WERI-Rb-1 (cell line): Measurements from ENCODE around the gene KCTD8.

ENCODE experiments used
- DNase-seq: peaks from one replicate; pipeline ENCODE4 v3.0.0-alpha.2; 2020
- H3K27ac ChIP-seq: fragments of 250-450 bp; sonication (Bioruptor Pico); 2 replicates; pipeline ENCODE4 v1.5.1; 2020; ENCODE audit warnings: mild to moderate bottlenecking, moderate library complexity
- H3K27me3 ChIP-seq: fragments of 250-450 bp; sonication (Bioruptor Pico); 2 replicates; pipeline ENCODE4 v1.5.1; 2021; ENCODE audit warnings: mild to moderate bottlenecking, low read depth, moderate library complexity; ENCODE audit not compliant: insufficient read depth, severe bottlenecking
- H3K36me3 ChIP-seq: fragments of 250-450 bp; sonication (Bioruptor Pico); 2 replicates; pipeline ENCODE4 v1.5.1; 2020; ENCODE audit warnings: mild to moderate bottlenecking, moderate library complexity
- H3K4me3 ChIP-seq: 2 replicates; pipeline ENCODE4 v1.5.1; 2011; ENCODE audit warnings: low read depth, mild to moderate bottlenecking, control low read depth, low read length
- H3K9me3 ChIP-seq: fragments of 250-450 bp; sonication (Bioruptor Pico); 2 replicates; pipeline ENCODE4 v1.5.1; 2021; ENCODE audit warnings: mild to moderate bottlenecking, moderate library complexity; ENCODE audit not compliant: severe bottlenecking
- TF ChIP-seq, protein P1 (sequence below): IDR thresholded peaks from 2 replicates; pipeline ENCODE4 v1.5.1; 2011; ENCODE audit warnings: low read depth, mild to moderate bottlenecking, control low read depth, inconsistent platforms, low read length

Gene KCTD8

DNA sequence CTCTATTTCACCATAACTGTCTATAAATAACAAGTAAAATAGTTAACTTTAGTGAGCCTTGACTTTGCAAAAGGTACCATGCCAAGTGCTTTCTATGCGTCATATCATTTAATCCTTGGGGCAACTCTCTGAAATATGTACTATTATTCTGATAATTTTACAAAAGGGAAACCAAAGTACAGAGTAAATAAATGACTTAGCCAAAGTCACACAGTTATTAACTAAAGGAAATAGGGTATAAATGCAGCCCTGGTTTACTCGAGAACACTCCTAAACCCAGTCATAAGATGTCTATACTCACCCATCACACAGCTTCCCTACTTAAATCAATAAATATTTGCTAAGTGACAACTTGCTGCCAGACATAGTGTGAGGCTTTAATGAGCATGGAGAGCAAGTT is 14.4 kb downstream of the KCTD8 start:
- Histone ChIP-seq H3K27ac (no peak overlapping the region), H3K4me3 (no peak overlapping the region), H3K27me3 (no peaks in the 10 kb centered on the region), H3K36me3 (no peaks in the 10 kb centered on the region), H3K9me3 (no peaks in the 10 kb centered on the region)
- no peak for DNase-seq
- TF ChIP-seq, protein P1, sequence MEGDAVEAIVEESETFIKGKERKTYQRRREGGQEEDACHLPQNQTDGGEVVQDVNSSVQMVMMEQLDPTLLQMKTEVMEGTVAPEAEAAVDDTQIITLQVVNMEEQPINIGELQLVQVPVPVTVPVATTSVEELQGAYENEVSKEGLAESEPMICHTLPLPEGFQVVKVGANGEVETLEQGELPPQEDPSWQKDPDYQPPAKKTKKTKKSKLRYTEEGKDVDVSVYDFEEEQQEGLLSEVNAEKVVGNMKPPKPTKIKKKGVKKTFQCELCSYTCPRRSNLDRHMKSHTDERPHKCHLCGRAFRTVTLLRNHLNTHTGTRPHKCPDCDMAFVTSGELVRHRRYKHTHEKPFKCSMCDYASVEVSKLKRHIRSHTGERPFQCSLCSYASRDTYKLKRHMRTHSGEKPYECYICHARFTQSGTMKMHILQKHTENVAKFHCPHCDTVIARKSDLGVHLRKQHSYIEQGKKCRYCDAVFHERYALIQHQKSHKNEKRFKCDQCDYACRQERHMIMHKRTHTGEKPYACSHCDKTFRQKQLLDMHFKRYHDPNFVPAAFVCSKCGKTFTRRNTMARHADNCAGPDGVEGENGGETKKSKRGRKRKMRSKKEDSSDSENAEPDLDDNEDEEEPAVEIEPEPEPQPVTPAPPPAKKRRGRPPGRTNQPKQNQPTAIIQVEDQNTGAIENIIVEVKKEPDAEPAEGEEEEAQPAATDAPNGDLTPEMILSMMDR, result no peak

DNA sequence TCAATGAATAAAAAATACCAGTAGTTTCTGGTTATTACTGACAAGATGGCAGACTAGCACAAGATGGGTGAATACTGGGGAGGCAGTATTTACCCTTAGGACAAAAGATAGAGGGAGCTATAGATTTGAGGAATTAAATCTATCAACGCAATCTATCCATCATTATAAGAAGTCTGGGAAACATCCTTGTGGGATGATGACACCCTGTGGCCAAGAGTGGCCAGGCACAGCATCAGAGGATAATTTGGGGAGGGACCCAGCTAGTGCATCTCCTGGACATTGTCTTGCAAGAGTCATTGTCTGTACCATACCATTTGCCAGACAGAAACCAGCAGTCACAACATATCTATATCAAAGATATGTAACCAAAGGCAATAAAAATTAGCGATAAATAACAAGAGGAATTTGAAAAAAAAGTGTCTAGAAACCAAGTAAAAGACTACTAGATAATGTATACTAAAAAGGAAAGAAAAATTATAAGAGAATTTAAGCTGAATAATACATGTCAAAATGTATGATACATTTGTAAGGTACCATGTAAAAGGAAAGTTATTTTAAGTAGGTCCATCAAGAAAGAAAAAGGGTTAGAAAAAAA is 22.9 kb downstream of the KCTD8 start:
- Histone ChIP-seq H3K9me3 (no peaks in the 10 kb centered on the region), H3K27me3 (no peaks in the 10 kb centered on the region), H3K36me3 (no peaks in the 10 kb centered on the region), H3K27ac (no peak overlapping the region), H3K4me3 (no peak overlapping the region)
- TF ChIP-seq, protein P1, result peak; percentile 69
- peak; percentile 53 for DNase-seq

DNA sequence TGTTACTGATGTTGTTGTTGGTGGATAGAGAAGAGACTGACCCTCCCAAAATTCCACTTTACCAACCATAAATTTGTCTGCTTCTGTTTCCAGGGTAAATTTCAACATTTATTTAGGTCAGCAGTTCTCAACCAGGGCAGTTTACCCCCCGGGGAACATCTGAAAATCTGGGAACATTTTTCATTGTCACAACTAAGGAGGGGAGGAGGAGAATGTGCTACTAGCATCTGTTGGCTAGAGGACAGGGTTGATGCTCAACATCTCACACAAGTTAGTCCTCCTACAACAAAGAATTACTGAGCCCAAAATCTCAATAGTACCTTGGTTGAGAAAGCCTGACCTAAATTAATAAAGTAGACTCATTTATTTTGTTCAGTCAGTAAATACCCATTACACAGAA is 25.7 kb downstream of the KCTD8 start:
- DNase-seq, result no peak
- H3K27me3 ChIP-seq, result no peaks in the 10 kb centered on the region
- no peak overlapping the region for H3K4me3 ChIP-seq
- no peaks in the 10 kb centered on the region for H3K36me3 ChIP-seq
- H3K27ac ChIP-seq, result no peak overlapping the region
- H3K9me3 ChIP-seq, result no peaks in the 10 kb centered on the region
- TF ChIP-seq, protein P1, result no peak

DNA sequence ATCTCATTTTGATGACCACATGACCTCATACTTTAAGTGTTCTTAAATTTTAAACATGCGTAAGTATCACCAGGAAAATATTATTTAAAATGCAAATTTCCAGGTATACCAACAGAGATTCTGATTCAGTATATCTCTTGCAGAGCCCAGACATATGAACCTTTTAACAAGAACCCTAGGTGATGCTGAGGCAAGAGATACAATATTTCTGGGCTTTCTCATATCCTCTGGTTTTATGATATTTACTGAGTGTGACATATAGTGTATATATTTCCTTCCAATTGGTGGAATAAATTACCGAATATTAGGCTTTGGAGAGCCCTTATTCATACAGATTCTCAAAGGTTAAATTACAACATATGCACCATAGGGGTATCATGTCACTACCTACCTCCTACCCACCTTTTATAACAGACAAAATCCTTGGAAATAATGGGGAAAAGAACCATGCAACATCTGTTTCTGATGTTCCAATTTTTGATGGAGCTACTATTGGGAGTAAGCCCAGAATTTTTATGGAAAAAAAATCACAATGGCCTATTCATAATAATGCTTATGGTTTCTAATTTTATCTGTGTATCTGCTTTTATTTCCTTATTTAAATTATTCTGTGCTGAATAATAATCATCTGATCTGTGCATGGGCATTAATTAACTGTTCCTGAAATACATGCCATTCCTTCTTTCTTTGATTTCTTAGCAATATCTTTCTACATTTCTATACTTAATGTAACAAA is 27.1 kb downstream of the KCTD8 start:
- Histone ChIP-seq H3K27ac (no peak overlapping the region), H3K27me3 (no peaks in the 10 kb centered on the region), H3K36me3 (no peaks in the 10 kb centered on the region), H3K9me3 (no peaks in the 10 kb centered on the region), H3K4me3 (no peak overlapping the region)
- no peak for DNase-seq
- TF ChIP-seq, protein P1, result no peak

DNA sequence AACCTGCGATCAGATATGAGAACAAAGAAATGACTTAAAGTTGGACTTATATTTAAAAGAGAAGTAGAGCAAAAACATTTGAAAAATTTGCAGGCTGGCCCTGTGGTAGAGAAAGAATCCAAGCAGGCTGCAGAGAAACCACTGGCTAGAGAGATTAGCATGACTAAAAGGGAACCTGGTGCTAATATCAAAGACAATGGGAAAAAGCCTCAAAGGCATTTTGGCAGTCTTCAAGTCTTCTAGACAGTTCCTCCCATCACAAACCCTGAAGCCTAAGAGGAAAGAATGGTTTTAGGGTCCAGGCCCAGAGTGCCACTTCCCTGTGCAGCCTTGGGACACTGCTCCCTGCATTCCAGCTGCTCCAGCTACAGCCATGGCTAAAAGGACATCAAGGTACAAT is 33.4 kb downstream of the KCTD8 start:
- Histone ChIP-seq H3K27me3 (no peaks in the 10 kb centered on the region), H3K4me3 (no peak overlapping the region), H3K36me3 (no peaks in the 10 kb centered on the region), H3K9me3 (no peaks in the 10 kb centered on the region), H3K27ac (no peak overlapping the region)
- TF ChIP-seq, protein P1, result no peak
- DNase-seq, result no peak
